Myocyte (in vitro differentiated cells): Measurements from ENCODE around the gene WDCP. TPM values are rescaled to one million over a fixed set of nuclear protein-coding genes. Genes with fewer than 3 reads are reported as not detected.
A peak's percentile ranks its signal among the peaks of the same experiment; 100 is the strongest.
"Not testable (repeated sequence)": the region's sequence is repeated elsewhere in the genome, so short reads cannot be mapped to it uniquely, and the experiment has no call there.

Experiments used
- DNase-seq: peaks from one replicate; pipeline ENCODE4 v3.0.0-alpha.2; 2012; ENCODE audit warnings: low read depth
- polyA plus RNA-seq: library from polyadenylated mRNA; unstranded; fragments of >200 nt; gene quantifications from one replicate; pipeline ENCODE4 v1.2.1, GENCODE V29; 2012; ENCODE audit warnings: missing spikeins
- total RNA-seq: library from RNA; depleted of rRNA; stranded (reverse); fragments of >200 nt; gene quantifications from 2 replicates; pipeline ENCODE4 v1.2.3, GENCODE V29; 2014

The WDCP gene, protein sequence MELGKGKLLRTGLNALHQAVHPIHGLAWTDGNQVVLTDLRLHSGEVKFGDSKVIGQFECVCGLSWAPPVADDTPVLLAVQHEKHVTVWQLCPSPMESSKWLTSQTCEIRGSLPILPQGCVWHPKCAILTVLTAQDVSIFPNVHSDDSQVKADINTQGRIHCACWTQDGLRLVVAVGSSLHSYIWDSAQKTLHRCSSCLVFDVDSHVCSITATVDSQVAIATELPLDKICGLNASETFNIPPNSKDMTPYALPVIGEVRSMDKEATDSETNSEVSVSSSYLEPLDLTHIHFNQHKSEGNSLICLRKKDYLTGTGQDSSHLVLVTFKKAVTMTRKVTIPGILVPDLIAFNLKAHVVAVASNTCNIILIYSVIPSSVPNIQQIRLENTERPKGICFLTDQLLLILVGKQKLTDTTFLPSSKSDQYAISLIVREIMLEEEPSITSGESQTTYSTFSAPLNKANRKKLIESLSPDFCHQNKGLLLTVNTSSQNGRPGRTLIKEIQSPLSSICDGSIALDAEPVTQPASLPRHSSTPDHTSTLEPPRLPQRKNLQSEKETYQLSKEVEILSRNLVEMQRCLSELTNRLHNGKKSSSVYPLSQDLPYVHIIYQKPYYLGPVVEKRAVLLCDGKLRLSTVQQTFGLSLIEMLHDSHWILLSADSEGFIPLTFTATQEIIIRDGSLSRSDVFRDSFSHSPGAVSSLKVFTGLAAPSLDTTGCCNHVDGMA
- 11.3 and 11.9 TPM in 2 replicates for total RNA-seq
- 4.6 TPM for polyA plus RNA-seq

DNA sequence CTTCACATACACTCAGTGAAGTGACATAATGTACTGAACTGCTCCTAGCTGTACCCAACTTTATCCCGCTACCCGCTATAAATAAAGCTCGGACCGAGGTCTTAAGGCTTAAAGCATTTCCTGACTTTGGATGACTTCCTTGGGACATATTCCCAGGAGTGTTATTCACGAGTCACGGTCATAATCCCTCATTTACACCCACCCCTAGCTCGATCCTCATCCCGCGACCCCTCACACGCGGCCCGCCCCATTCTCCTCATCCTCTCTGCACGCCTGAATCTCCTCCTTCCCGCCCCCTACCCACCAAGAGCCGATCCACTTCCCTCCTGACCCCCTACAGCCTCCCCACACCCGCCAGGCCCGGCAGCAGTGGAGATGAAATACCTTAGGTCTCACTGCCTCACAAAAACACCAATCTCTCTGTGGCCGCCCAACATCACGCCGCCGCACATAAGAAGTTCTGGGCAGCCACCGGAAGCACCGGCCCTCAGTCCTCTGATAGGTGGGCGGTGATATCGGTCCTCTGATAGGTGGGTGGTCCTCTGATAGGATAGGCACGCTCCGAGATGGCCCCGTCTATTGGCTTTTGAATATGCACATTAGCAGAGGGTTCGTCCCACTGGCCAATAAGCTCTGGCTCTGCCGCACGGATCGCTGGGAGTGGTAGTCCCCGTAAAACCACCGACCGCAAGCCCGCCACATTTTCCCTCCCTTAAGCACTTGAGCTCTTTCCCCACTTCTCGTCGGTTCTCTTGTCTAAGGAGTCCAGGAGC lies at the start of gene WDCP:
Gene WDCP, minus strand, starts transcription at position 462 of the 773 bp plus-strand sequence. CDS start 7,897 bp downstream, outside the sequence.
- peak; percentile 99 for DNase-seq

DNA sequence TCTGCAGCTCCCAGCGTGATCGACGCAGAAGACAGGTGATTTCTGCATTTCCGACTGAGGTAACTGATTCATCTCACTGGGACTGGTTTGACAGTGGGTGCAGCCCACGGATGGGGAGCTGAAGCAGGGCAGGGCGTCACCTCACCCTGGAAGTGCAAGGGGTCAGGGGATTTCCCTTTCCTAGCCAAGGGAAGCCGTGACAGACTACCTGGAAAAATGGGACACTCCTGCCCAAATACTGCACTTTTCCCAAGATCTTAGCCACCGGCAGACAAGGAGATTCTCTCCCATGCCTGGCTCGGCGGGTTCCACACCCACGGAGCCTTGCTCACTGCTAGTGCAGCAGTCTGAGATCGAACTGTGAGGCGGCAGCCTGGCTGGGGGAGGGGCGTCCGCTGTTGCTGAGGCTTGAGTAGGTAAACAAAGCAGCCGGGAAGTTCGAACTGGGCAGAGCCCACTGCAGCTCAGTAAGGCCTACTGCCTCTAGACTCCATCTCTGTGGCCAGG lies 48.0 kb upstream of the WDCP start:
- not testable (repeated sequence) for DNase-seq

DNA sequence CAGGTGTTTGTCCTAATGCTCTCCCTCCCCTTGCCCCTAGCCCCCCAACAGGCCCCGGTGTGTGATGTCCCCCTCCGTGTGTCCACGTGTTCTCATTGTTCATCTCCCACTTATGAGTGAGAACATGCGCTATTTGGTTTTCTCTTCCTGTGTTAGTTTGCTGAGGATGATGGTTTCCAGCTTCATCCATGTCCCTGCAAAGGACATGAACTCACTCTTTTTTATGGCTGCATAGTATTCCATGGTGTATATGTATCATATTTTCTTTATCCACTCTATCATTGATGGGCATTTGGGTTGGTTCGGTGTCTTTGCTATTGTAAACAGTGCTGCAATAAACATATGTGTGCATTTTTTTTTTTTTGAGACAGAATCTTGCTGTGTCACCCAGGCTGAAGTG lies 46.1 kb upstream of the WDCP start:
- DNase-seq: not testable (repeated sequence)

DNA sequence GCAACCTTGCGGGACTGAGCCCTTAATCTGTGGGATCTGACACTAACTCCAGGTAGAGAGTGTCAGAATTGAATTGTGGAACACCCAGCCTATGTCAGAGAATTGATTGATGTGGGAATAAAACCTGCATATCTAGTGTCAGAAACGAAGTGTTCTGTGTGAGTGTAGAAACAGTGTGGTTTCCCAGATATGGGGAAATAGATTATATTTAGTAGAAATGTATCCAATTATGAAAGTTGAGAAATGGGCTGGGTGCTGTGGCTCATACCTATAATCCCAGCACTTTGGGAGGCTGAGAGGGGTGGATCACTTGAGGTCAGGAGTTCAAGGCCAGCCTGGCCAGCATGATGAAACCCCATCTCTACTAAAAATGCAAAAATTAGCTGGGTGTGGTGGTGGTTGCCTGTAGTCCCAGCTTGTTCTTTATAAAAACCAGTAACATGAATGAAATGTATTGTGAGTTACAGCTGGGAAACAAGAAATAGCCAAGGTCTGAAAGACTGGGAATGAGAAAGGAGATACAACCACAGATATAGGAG lies 41.7 kb upstream of the WDCP start:
- no peak for DNase-seq

DNA sequence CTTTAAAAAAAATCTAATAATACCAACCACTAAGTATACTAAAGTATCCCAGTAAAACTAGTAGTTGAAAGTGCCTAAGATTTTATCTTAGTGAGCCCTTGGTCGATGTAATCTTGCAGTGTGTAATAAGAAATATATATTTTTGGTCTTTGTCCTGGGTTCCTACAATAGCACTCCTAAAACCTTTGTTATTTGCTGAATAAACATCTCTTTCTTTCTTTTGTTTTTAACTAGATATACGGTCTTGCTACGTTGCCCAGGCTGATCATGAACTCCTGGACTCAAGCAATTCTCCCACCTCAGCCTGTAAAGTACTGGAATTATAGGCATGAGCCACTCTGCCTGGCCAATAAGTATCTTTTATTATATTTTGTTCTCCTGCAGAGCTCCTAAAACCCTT lies 39.8 kb upstream of the WDCP start:
- DNase-seq: no peak

DNA sequence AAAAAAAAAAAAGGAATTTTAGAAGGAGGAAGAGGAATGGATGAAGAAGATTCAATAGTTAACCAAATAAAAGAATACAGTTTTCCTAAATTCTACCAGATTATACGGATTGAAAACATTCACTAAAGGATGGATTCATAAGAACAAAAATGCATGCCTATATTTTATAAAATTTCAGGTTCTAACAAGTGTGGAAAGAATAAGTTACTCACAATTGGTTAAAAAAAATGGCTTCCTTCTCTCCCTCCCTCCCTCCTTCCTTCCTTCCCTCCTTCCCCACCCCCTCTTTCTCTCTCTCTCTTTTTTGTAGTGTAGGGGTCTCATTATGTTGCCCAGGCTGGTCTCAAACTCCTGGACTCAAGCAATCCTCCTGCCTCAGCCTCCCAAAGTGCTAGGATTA lies 39.0 kb upstream of the WDCP start:
- DNase-seq: no peak

DNA sequence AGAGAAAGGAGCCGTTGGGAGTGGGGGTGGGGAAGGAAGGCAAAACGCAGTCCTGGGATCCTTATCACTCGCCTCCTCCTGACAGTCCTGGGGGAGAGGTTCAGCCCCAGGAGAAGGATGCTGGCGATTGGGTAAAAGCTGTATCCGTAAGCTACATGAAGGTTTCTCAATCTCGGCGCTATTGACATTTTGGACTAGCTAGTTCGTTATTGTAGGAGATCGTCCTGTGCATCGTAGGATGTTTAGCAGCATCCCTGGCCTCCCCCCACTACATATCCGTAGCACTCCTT lies 38.0 kb upstream of the WDCP start:
- DNase-seq: no peak

DNA sequence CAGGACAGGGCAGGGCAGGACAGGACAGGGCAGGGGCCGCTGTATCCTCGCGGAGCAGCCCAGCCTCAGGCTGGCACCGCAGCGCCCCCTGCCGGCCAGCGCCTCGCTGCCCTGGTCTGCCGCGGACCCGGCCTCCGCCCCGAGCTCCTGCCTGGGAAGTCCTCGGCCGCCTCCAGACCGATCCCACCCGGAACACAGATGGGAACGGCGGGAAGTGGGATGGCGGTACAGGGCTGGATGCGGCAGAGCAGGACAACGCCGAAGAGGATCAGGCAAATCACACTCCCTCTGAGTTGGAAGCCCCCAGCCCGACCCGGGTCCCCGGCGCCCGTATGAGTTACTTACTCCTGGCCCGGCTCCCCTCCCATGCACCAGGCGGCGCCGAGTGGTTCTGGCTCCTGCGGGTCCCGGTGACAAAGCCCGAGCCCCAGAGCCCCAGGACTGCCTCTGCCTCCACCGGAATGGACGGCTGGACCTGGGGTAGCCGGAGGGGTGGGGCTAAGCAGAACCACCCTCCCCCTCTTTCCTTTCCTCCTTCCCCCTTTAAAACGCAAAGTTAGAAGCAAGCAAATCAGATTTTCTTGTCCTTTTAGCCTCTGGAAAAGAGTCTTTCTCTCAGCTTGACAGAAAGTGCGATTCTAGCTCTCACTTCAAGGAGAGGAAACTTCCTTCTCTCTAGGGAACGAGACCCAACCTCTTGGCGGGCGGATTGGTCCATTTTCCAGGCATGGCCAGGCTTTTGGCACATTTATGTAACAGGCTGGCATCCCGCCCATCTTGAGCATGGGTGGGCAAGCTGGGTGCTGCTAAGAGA lies 37.4 kb upstream of the WDCP start, which contains the start of gene TP53I3:
Gene TP53I3, minus strand, starts transcription at position 449 of the 814 bp plus-strand sequence. CDS start 508 bp downstream, outside the sequence.
- DNase-seq: peak; percentile 91

DNA sequence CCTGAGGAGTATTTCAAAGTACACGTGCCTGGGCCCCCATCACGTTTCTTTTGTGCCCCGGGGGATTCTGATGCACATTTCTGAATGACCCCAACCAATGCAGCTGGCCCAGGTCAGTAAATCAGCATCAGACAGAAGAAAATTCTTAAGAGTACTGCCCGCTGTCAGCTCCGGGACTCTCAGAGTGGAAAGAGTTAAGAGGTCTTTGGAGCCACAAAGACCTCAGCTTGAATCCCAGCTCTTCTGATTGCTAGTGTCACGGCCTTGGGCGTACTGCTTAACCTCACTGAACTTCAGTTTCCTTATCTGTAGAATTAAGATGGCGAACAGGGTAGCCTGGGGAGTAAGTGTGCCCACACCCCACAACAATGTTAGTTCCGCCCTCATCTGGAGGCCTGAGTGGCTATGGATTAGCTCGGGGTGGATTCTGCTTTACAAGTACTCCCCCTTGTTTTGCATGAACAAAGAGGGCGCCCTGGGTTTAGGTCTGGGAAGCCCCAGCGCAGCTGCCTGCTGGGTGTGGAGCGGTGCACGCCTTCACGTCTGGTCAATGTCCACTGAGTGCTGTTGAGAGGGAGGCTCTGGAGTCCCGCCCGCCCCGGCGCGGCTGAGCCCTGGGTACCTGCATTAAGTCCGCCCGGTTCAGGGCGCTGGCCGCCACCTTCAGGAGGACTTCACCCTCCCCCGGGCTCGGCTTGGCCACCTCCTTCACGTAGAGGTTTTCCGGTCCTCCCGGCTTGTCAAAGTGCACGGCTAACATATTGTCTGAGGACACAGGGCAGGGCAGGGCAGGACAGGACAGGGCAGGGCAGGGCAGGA lies 36.6 kb upstream of the WDCP start:
- peak; percentile 94 for DNase-seq

DNA sequence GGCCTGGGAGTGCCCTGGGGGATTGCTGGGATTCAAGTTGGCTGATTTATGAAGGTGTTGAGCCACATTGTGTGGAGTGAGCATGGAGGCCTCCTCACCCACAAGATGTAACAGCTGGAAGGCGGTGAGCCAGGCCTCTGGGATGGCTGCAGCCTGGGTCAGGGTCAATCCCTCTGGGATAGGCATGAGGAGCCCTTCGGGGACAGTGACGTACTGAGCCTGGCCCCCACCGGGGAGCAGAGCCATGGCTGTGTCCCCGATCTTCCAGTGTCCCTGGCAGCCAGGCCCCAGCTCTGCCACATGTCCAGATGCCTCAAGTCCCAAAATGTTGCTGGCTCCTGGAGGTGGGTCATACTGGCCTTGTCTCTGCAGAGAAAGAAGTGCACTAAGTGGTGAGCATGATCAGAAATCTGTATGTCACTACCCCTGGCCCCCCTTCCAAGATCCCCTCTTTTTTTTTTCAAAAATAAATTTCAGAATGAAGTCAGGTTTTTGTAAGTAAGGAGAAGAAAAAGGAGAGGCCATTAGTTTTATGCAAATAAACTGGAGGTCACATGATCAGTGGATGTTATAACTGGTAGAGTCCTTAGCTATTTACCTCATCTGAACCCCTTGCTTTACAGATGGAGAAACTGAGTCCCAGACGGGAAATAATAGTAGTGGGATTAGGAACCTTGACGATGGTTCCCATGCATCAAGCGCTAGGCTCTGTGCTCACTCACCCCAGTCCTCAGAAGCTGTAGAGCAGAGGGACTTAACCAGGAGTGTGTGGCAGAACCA lies 35.8 kb upstream of the WDCP start:
- DNase-seq: peak; percentile 34

DNA sequence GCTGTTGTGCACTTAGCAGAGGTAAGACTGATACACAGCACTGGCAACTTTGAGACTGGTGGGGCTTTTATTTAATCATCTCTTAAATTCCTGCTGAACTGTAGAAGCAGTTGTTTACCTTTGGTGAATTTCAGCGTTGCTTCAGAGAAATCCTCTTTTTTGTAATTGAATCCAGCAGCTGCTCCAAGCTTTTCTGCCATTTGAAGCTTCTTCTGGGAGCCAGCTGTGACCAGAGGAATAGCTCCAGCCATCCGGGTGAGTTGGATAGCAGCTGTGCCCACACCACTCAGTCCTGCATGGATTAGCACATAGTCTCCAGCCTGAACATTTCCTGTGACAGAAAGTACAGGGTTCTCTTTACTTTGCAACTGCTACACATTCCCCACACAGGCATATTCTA lies 33.5 kb upstream of the WDCP start:
- peak; percentile 89 for DNase-seq

DNA sequence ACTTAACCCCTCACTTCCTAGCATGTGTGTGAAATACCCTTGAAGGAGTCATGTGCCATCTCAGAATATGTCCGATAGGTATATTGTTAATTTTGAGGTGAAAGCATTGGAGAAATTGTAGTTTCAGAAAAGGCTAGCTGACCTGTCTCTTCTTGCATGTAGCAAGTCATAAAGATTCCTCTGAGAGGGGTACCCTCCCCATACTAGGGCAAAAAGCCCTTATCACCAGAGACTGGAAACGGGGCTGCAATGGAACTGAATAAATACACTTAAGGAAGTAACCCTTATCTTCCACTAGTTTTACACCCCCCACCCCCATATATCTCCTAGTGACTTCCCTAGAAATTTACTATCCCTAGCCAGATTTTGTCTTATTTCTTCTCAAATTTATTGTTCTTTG lies 30.7 kb upstream of the WDCP start:
- no peak for DNase-seq

DNA sequence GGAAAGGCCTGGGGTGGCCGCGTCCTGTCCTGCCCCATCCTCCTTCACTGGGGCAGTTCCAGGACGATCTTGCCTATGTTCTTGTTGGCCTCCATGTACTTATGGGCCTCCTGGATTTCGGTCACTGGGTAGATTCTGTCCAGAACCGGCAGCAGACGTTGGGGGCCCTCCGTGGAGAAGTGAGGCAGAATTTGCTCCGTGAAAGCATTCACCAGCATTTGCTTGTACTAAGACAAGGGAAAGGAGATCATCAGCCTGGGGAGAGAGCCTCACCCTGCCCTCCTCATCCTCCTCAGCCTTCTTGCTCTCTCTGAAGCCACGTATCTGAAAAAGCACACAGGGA lies 30.3 kb upstream of the WDCP start:
- DNase-seq: no peak

DNA sequence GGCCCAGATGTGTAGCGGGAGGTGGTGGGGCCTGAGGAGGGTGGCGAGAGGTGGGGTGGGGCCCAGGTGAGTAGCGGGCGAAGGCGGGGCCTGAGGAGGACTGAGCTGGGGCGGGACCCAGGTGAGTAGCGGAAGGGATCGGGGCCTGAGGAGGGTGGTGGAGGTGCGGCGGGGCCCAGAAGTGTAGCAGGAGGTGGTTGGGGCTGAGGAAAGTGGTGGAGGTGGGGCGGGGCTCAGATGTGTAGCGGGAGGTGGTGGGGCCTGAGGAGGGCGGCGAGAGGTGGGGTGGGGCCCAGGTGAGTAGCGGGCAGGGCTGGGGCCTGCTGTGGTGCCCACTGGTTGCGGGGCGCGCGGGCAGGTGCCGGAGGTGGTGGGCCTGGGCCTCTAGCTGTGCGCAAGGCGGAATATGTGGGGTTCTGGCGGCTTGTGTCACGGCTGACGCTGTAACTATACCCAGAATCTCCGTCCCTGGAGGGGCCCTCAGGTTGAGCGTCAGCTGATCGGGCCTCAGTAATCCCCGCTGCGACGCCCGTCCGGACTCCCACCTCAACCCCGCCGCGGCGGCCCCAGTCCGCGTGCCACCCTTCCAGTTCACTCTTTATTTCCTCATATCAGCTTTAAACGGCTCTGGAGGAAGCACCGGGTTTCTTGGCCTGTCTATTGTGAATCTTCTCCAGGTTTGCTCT lies 29.8 kb upstream of the WDCP start:
- DNase-seq: no peak

DNA sequence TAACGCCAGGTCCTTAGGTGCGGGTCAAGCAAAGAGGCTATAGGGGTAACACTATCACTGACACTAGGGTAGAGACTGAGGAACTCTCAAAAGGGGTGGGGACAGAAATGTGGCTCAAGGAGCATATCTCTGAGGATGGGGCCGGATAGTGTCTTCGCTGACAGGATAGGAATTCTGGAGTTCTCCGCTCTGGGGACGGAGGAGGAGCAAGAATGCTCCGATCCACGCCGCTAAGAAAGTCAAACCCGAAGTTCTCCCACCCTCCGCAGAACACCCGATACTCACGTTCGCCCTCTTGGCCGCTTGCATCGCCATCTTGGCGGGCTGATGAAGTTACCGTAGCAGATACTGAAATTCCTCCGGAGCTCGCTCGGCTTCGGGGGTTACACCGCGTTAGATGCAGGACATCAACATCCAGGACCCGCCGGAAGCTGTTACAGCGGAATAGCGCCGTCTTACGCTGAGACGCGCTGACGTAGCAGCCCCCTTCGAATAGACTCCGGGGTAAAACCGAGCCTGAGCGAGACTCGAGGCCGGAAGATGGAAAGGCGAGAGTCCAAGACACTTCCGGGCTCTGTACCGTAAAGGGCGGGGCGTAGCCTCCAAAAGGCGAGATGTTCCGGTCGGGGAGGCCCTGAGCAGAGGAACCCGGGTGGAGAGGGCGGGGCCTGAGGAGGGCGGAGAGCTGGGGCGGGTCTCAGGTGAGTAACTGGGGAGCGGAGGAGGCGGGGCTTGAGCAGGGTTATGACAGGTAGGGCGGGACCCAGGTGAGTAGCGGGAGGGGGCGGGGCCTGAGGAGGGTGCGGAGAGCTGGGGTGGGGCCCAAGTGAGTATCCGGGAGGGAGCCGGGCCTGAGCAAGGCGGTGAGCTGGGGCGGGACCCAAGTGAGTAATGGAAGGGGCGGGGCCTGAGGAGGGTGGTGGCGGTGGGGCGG lies 29.0 kb upstream of the WDCP start, which contains the start of gene SF3B6:
Gene SF3B6, minus strand, starts transcription at position 412 of the 934 bp plus-strand sequence. Its CDS starts 97 bp downstream, at position 315.
- DNase-seq: peak; percentile 99

DNA sequence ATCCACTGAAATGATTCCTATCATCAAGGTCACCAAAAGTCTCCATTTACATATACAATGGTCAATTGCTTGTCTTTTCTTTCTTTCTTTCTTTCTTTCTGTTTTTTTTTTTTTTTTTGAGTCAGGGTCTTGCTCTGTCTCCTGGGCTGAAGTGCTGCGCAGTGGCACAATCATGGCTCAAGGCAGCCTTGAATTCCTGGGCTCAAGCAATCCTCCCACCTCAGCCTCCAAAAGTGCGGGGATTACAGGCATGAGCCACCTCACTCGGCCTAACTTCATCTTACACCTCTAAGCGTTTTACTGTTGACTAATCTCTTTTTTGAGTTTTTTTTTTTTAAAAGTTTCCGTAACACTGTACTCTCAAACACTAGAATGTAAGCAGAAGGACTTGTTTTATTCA lies 28.1 kb upstream of the WDCP start:
- no peak for DNase-seq

DNA sequence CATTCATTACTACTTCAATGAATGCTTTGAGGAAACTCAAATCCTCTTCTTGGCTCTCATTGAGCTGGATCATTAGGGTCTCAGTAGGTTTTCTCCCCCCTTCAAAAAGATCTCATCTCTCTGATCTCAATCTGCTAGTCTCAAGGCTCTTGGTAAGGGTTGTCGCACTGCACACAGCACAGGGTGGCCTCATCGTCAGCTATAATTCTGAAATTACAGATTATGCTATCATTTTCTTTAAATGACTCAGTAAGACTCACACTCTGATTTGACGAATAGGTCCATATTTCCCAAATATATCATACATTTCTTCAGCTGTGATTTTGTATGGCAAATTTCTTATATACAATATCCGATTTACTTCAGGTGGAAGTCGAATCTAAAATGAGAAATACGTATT lies 26.6 kb upstream of the WDCP start:
- no peak for DNase-seq
